GM19351 (cell line): ENCODE data around the gene TNNI2.
"Not testable (repeated sequence)": the region's sequence is repeated elsewhere in the genome, so short reads cannot be mapped to it uniquely, and the experiment has no call there.

Source experiments
- ATAC-seq: cut with Tn5 transposase; IDR thresholded peaks from one replicate; pipeline ENCODE4 v1.9.1; 2021; ENCODE audit warnings: mild to moderate bottlenecking, moderate library complexity; ENCODE audit not compliant: unreplicated experiment

The TNNI2 gene

DNA sequence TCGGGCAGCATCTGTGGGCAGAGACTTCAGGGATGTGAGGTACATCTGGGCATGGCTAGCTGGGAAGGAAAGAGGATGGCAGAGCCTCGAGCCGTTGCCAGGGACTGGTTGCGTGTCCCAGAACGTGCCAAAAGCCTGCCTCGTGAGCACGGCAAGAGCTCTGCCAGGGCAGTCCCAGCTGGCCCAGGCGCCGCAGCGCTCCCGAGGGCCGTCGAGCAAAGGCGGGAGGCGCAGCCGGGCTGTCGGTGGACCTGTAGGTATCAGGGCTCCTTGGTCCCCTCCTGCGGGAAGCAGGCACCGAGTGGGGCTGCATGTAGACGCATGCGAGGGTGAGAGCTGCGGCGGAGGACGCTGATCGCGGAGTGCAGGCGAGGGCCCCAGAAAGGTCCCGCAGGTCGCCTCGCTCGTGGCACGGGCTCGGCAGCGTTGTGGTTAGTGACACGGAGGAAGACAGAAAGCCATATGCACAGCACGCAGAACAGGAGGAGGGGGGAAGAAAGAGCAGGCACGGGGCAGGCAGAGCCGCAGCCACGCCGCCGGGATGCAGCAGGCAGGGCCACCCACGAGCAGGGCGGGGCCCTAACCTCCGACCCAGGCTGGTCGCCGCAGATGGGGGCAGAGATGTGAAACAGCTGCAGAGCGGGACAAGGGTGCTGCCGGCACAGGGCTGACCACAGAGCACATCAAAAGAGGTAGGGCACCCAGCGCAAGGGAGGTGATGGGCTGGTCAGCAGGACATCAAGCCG is 32.1 kb downstream of the TNNI2 start:
- no peak for ATAC-seq

DNA sequence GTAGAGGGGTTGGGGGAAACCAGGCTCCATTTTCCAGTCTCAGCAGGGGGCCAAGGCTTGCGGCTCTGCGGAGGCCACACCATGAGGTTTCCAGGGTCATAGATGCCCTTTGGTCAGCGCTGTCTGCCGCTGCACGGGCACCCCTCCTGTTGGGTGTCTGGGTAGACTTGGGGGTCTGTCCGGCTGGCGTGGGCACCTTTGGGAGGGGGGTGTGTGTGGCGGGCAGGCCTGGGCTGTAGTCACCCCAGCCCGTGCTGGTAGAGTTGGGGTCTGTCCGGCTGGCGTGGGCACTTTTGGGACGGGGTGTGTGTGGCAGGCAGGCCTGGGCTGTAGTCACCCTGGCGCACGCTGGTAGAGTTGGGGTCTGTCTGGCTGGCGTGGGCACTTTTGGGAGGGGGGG is 32.8 kb downstream of the TNNI2 start:
- no peak for ATAC-seq

DNA sequence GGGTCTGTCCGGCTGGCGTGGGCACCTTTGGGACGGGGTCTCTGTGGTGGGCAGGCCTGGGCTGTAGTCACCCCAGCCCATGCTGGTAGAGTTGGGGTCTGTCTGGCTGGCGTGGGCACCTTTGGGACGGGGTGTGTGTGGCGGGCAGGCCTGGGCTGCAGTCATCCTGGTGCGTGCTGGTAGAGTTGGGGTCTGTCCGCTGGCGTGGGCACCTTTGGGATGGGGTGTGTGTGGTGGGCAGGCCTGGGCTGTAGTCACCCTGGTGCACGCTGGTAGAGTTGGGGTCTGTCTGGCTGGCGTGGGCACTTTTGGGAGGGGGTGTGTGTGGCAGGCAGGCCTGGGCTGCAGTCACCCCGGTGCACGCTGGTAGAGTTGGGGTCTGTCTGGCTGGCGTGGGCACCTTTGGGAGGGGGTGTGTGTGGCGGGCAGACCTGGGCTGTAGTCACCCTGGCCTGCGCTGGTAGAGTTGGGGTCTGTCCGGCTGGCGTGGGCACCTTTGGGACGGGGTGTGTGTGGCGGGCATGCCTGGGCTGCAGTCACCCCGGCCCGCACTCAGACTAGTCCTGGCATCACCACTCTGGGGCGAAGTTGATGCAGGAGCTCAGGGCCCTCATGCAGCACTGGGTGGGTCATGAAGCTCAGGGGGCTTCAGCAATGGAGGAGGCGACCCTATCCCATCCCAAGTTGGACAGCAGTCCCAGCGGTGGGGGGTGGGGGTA is 33.6 kb downstream of the TNNI2 start:
- ATAC-seq, result no peak

GRCh38 chr11:1873048-1873812 is 34.4 kb downstream of the TNNI2 start:
- no peak for ATAC-seq

- ATAC-seq, result not testable (repeated sequence)
Measured at GRCh38 chr11:1873813-1874150, 35.0 kb downstream of the TNNI2 start.

DNA sequence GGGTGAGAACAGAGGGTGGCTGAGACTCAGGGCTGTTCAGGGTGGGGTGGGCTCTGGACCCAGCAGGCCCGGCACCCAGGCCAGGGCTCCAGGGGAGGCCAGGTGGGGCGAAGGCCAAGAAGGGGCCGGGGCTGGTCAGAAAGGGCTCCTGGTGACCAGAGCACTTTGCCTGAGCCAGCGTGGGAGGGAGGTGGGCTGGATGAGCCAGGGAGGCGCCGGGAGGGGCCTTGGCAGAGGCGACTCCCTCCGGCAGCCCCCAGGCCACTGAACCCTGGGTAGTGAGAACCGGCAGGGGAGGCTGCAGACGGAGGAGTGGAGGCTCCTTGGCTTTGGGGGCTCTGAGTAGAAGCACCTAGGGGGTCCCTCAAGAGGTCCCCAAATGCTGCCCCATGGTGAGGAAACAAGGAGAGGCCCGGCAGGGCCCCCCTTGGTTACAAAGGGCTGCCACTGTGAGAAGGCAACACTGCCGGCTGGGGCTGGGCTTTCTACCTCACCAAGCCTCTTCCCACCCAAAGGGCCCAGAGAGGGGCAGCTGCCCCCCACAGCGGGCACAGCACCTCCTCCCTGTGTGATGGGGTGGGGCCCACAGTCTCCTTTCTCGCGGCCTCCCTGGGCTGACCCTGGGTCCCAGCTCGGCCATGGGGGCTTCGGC is 35.8 kb downstream of the TNNI2 start:
- ATAC-seq, result not testable (repeated sequence)

DNA sequence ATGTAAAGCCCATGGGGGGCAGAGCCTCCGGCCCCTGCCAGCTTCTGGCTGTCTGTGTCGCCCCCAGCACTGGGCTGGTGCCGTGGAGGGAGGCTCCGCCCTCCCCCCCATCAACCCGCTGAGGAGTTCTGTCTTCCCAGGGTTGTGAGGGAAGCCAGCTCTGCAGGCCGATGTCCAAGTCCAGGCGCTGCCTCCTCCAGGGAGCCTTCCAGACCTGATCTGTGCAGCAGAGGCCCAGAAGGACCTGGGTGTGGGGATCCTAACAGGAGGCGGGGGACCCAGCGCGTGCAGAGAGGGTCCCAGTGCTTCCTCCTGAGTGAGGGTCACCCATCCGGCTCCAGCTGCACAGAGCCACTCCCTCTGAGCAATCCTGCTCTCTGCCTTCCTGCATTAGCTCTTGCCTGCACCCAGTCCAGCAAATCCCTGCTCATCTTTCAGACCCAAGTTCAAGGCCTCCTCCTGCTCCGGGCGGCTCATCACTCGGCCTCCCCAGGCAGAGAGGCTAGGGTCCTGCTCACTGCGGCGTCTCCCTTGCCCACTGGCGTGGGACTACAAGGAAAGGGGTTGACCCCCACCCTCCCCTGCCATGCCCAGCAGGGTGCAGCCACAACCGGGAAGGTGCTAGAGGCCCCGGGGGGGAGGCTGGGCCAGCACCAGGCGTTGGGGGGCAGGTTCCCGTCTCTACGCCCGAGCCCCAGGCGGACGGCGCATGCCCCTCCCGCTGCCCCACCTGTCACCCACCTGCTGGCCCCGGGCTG is 36.5 kb downstream of the TNNI2 start:
- no peak for ATAC-seq

DNA sequence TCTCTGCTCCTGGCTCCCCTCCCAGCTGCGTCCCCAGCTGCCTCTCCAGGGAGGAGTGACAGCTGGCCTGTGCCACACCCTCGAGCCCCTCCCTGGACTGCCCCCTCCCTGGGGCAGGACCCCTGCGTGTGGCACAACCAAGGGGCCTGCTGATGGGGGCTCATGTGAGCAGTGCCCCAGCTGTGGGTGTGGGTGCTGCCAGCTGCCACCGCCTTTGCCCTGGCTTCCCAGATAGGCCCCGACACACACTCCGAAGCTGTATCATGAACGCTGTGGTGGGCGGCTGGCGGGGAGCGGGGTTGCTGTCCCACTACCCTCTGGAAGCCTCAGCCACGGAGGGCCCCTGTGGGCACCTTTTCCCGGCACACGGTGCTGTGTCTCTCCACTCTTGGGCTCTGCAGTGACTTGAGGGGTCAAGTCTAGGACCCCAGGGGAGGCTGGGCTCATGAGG is 37.1 kb downstream of the TNNI2 start:
- not testable (repeated sequence) for ATAC-seq

- no peak for ATAC-seq
Measured at GRCh38 chr11:1876361-1877063, 37.7 kb downstream of the TNNI2 start.

- no peak for ATAC-seq
Measured at GRCh38 chr11:1877211-1878136, 38.7 kb downstream of the TNNI2 start.

GRCh38 chr11:1878137-1879031 is 39.6 kb downstream of the TNNI2 start:
- ATAC-seq, result no peak

- no peak for ATAC-seq
Measured at GRCh38 chr11:1879342-1879940, 40.7 kb downstream of the TNNI2 start.

DNA sequence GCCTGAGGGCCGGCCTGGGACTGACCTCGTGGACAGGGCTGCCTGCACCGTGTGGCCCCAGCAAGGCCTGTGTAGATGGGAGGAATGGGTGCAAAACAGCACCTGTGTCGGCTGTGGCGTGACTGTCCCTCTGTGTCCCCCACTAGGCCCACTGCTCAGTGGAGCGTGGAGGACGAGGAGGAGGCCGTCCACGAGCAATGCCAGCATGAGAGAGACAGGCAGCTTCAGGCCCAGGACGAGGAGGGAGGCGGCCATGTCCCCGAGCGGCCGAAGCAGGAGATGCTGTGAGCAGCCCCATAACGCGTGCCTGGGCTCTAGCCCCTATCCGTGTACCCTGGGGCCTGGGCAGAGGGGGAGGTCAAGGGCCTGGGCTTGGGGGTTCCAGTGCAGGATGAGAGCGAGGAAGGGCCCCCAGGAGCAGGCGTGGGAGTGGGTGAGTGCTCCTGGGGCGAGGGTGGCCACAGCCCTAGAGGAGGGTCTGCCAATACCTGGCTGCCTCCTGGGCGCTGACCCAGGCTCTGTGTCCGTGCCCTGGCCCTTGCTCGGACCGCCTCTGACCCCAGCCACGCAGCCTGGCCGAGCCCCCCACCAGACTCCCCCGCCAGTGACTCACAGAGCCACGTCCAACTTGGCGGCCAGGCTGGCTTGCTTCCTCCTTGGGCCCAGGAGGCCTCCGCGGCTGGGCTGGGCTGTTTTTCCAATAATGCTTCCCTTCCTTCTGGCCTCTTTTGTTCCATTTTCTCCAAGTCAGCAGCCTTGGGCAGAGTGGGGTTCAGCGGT is 41.4 kb downstream of the TNNI2 start:
- ATAC-seq, result no peak

DNA sequence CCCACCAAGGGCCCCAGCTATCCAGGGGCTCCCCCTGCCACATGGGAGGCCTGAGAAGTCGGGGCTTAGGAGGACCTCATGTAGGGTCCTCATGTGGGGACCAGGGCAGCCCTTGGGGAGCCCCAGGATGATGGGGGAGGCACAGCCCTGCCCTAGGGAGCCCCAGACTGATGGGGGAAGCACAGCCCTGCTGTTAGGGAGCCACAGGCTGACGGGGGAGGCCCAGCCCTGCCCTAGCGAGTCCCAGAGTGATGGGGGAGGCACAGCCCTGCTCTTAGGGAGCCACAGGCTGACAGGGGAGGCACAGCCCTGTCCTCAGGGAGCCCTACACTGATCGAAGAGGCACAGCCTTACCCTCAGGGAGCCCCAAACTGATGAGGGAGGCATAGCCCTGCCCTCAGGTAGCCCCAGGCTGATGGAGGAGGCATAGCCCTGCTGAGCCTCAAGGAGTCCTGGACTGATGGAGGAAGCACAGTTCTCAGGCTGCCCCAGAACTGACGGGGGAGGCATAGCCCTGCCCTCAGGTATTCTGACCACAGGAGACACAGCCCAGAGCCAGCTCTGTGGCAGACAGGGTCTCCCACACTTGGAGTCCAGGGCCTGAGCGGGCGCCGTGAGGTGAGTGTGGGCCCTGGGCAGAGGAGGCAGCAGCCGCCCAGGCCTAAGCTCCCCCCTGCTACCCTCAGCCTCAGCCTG is 42.1 kb downstream of the TNNI2 start:
- ATAC-seq, result no peak

- no peak for ATAC-seq
Measured at GRCh38 chr11:1881442-1882264, 42.9 kb downstream of the TNNI2 start.
